Activated CD8-positive, alpha-beta memory T cell treated with anti-CD3 and anti-CD28 coated beads for 48 hours (primary cell): Measurements from ENCODE around the gene GALR3.

ENCODE experiments used
- DNase-seq, 3 experiments: peaks; one replicate each; pipeline ENCODE4 v3.0.0-alpha.2; 2020; ENCODE audit warnings: low read depth in 2 of 3, low spot score in 2 of 3

Gene GALR3

GRCh38 chr22:37803195-37803638 is 20.0 kb upstream of the GALR3 start:
- DNase-seq, result no peak

DNA sequence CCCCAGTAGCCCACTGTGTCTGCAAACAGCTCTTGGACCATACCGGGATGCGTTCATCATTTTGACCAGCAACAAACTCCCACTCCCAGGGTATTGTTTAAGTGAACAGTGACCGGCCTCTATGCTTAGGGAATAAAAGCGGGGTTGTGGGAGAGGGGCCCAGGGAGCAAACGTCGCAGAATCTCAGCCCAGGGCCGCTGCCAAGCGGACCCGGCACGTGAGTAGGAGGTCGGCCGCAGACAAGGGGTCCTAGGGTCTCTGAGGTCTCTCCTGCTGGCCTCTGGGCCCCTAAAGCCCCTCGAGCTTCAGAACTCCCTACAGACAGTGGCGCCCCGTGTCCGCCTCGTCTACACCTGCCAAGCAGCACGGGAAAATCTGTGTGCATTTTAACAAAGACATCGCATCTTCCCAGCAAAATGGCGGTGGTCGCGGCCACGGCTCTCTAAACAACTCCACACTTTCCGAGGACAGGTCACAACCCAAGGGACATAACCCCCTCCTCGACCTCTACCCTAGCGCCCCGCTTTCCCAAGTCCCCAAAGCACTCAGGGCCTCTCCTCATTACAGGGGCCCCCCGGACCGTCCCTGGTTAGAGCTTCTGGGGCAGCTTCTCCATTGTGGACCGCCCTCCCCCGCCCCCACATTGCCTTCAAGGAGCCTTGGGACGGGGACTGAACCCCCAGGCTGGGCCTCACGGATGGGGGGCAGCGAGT is 19.4 kb upstream of the GALR3 start:
- no peak for DNase-seq

DNA sequence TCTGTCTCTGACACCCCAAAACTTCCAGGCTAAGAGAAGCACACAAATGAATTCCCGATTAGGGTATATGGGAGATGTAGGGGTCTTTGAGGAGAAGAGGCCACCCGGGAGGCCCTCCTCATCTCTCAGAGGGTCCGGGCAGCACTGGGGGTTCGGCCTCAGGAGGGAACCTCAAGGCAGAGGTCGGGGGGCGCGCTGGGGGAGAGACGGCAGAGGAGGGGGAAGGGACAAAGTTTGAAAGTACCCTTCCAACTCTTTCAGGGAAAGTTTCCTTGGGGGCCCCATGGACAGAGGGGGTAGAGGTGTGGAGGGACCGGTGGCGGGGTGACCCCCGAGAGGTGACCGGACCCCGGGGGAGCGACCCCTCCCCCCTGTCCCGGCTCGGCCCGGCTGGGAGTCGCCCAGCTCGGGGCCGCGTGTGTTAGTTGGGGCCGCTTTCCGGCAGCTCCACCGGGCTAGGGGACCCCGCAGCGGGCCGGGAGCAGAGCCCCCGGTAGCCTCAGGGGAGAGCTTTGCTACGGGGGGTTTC is 18.8 kb upstream of the GALR3 start:
- DNase-seq, result no peak

- DNase-seq, result peak in 2 of 3 experiments; percentile 39 to 74
These were observed 18.0 kb upstream of the GALR3 start for GRCh38 chr22:37804881-37805809.

DNA sequence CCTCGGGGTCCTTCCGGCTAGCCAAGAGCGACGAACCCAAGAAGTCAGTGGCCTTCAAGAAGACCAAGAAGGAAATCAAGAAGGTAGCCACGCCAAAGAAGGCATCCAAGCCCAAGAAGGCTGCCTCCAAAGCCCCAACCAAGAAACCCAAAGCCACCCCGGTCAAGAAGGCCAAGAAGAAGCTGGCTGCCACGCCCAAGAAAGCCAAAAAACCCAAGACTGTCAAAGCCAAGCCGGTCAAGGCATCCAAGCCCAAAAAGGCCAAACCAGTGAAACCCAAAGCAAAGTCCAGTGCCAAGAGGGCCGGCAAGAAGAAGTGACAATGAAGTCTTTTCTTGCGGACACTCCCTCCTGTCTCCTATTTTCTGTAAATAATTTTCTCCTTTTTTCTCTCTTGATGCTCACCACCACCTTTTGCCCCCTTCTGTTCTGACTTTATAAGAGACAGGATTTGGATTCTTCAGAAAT is 17.3 kb upstream of the GALR3 start:
- DNase-seq, result no peak

DNA sequence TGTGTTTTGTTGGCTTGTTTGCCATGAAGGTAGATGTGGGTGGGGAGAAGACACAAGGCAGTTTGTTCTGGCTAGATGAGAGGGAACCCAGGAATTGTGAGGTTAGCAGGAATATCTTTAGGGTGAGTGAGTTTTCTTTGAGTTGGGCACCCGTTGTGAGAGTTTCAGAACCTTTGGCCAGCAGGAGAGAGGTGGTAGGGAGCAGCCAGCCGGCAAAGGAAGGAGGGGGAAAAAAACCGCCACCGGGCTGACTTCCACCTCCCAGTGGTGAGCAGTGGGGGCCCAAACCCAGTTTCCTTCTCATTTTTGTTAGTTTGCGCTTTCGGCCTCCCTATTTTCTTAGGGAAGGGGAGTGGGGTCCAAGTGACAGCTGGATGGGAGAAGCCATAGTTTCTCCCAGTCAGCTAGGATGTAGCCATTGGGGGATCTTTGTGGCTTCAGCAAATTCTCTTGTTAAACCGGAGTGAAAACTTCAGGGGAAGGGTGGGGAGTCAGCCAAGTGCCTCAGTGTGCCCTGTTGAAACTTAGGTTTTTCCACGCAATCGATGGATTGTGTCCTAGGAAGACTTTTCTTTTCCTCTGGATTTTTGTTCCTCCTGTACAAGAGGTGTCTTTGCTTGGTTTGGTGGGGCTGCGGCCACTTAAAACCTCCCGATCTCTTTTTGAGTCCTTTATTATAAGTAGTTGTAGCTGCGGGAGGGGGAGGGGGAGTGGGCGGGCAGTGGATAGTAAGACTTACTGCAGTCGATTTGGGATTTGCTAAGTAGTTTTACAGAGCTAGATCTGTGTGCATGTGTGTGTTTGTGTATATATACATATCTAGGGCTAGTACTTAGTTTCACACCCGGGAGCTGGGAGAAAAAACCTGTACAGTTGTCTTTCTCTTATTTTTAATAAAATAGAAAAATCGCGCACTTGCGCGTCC is 16.5 kb upstream of the GALR3 start:
- no peak for DNase-seq

GRCh38 chr22:37807410-37808293 is 15.5 kb upstream of the GALR3 start, which contains the start of gene GCAT:
GCAT (plus strand) TSS chr22:37807934; CDS start chr22:37807968, 34 bp downstream.
- peak; percentile 68 to 88 (median 84) for DNase-seq

DNA sequence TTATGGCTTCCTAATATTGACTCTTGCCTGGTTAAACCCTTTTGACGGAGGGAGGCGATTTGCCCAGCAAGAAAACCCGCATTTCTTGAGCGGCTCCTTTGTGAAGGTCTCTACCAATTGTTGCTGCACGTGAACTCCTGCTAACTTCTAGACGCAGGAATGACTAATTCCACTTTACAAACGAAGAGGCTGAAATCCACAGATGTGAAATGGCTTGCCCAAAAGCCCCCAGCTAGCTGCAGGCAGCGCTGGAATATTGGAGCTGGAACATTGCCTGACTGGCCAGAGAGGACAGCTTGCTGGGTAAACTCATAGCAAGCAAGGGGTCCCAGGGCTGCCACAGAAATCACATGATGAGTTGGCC is 14.9 kb upstream of the GALR3 start:
- no peak for DNase-seq

GRCh38 chr22:37809672-37810333 is 13.4 kb upstream of the GALR3 start:
- DNase-seq, result no peak

DNA sequence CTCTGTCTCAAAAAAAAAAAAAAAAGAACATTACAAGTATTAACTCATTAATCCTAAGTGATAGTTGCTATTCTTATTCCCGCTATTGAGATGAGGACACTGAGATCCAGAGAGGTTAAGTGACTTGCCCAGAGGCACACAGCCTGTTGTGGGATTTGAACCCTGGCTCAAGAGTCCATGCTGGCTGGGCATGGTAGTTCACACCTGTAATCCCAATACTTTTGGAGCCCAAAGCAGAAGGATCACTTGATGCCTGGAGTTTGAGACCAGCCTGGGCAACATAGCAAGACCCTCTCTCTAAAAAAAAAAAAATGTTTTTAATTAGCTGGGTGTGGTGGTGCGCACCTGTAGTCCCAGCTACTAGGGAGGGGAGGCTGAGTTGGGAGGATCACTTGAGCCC is 11.3 kb upstream of the GALR3 start:
- no peak for DNase-seq

GRCh38 chr22:37812869-37813678 is 10.1 kb upstream of the GALR3 start:
- no peak for DNase-seq

DNA sequence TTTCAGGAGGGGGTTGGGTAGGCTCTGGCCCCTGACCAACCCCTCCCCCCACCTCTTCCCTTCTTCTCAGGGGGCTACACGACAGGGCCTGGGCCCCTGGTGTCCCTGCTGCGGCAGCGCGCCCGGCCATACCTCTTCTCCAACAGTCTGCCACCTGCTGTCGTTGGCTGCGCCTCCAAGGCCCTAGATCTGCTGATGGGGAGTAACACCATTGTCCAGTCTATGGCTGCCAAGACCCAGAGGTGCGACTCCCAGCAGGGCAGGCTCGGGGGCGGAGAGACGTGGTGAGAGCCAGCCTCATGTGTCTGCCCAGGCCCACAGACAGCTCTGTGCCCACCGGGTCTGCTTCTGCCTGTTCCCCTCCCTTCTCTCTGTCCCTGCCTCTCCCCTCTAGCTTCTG is 7.6 kb upstream of the GALR3 start:
- DNase-seq, result no peak

GRCh38 chr22:37816543-37817180 is 6.5 kb upstream of the GALR3 start:
- DNase-seq, result no peak

GRCh38 chr22:37817705-37818408 is 5.3 kb upstream of the GALR3 start:
- peak; percentile 45 to 90 (median 78) for DNase-seq

- peak in 1 of 3 experiments; percentile 43 for DNase-seq
These were observed 4.6 kb upstream of the GALR3 start for GRCh38 chr22:37818409-37819104.

DNA sequence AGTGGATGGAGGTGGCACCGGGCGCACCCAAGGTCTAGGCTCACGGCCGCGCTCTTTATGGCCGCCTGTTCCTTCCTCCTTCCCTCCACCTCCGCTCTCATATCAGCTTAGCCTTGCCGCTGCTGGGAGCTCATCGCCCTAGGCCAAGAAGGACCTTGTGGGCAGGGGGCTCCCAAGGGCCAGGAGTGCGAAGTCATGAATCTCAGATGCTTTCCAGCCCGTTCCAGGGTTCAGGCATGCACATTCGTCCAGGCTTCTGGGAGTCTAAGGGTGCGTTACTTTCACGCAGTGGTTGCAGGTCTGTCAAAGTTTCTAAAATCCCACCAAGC is 4.1 kb upstream of the GALR3 start:
- no peak for DNase-seq

- DNase-seq, result no peak
These were observed 2.8 kb upstream of the GALR3 start for GRCh38 chr22:37820350-37820749.
